Erythroblast (primary cell): ENCODE data around the gene UCK1.

ENCODE experiments used
- GATA1 ChIP-seq: IDR thresholded peaks from 2 replicates; pipeline ENCODE4 v1.6.1; 2011; ENCODE audit warnings: low read depth, mild to moderate bottlenecking, control low read depth, low read length, moderate library complexity
- POLR2A ChIP-seq: IDR thresholded peaks from 2 replicates; pipeline ENCODE4 v1.6.1; 2011; ENCODE audit warnings: mild to moderate bottlenecking, low read length

- no peak for TF ChIP-seq POLR2A
- TF ChIP-seq GATA1: no peak
Observed at GRCh38 chr9:131491001-131491710, 39.9 kb downstream of the UCK1 start.
